Osteoblast (primary cell): ENCODE measurements around the gene IL22RA1. TPM values are rescaled to one million over a fixed set of nuclear protein-coding genes. Genes with fewer than 3 reads are reported as not detected.

Experiments
- DNase-seq: peaks from one replicate; pipeline ENCODE4 v3.0.0; 2011; ENCODE audit warnings: low spot score, mixed read lengths; ENCODE audit not compliant: insufficient read length; ENCODE audit errors: missing footprints
- H2AFZ ChIP-seq: 2 replicates; pipeline ENCODE4 v1.6.0; 2011; ENCODE audit warnings: mild to moderate bottlenecking, low read length
- H3K27ac ChIP-seq: 2 replicates; pipeline ENCODE4 v1.5.1; 2011; ENCODE audit warnings: mild to moderate bottlenecking, low read depth, low read length, moderate library complexity
- H3K27me3 ChIP-seq: 2 replicates; pipeline ENCODE4 v1.6.0; 2012; ENCODE audit warnings: mild to moderate bottlenecking, control low read depth, inconsistent platforms, low read length, moderate library complexity; ENCODE audit not compliant: insufficient read depth
- H3K36me3 ChIP-seq: 2 replicates; pipeline ENCODE4 v1.5.1; 2011; ENCODE audit warnings: mild to moderate bottlenecking, low read length, control low read depth, moderate library complexity; ENCODE audit not compliant: insufficient read depth
- H3K4me1 ChIP-seq: 2 replicates; pipeline ENCODE4 v1.5.1; 2011; ENCODE audit warnings: mild to moderate bottlenecking, low read length, control low read depth, moderate library complexity; ENCODE audit not compliant: insufficient read depth
- H3K4me2 ChIP-seq: 2 replicates; pipeline ENCODE4 v1.6.0; 2011; ENCODE audit warnings: mild to moderate bottlenecking, low read length; ENCODE audit not compliant: insufficient read depth
- H3K4me3 ChIP-seq: fragments of 200-600 bp; sonication (generic); 3 replicates; pipeline ENCODE4 v1.5.1; 2012; ENCODE audit warnings: mild to moderate bottlenecking, low read length, inconsistent platforms; ENCODE audit not compliant: insufficient read depth
- H3K79me2 ChIP-seq: 2 replicates; pipeline ENCODE4 v1.6.0; 2012; ENCODE audit warnings: mild to moderate bottlenecking, low read length, control low read depth, inconsistent platforms; ENCODE audit not compliant: insufficient read depth
- H3K9me3 ChIP-seq: 2 replicates; pipeline ENCODE4 v1.5.1; 2011; ENCODE audit warnings: low read depth, low read length, control low read depth
- H4K20me1 ChIP-seq: 2 replicates; pipeline ENCODE4 v1.6.0; 2012; ENCODE audit warnings: mild to moderate bottlenecking, low read length, control low read depth; ENCODE audit not compliant: insufficient read depth
- total RNA-seq: library from RNA; depleted of rRNA; stranded (reverse); fragments of >200 nt; gene quantifications from 2 replicates; pipeline ENCODE4 v1.2.3, GENCODE V29; 2012
- TF ChIP-seq, protein P1 (sequence below): IDR thresholded peaks from 2 replicates; pipeline ENCODE4 v1.5.1; 2011; ENCODE audit warnings: mild to moderate bottlenecking, low read depth, low read length, moderate library complexity; ENCODE audit errors: extremely low read depth

The IL22RA1 gene
- total RNA-seq, 1 donor, result under 0.01 TPM

DNA sequence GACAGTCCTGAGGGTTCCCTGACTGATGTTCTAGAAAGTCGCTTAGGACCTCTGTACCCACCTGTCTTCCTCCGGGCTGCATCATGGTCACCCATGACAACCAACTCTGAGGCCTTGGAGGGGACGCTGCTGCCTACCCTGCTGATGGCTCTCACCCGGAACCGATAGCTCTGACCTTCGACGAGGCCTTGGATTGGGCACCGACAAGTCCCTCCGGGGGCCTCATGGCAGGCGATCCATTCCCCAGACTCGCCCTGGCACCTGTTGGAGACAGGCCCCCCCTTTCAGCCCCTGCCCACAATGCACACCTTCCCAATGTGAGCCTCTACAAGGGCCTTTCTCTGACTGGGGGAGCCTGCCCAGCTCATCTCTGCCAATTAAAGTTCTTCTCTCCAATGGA is 52.2 kb downstream of the IL22RA1 start:
- Histone ChIP-seq H2AFZ (no peak overlapping the region), H3K36me3 (no peaks in the 10 kb centered on the region), H3K79me2 (no peaks in the 10 kb centered on the region), H3K27ac (no peak overlapping the region), H3K4me2 (no peak overlapping the region), H3K9me3 (no peaks in the 10 kb centered on the region), H3K4me3 (no peak overlapping the region), H4K20me1 (no peaks in the 10 kb centered on the region), H3K4me1 (no peaks in the 10 kb centered on the region), H3K27me3 (peaks cover 21% of the 10 kb centered on the region)
- peak; percentile 69 for DNase-seq
- TF ChIP-seq, protein P1, sequence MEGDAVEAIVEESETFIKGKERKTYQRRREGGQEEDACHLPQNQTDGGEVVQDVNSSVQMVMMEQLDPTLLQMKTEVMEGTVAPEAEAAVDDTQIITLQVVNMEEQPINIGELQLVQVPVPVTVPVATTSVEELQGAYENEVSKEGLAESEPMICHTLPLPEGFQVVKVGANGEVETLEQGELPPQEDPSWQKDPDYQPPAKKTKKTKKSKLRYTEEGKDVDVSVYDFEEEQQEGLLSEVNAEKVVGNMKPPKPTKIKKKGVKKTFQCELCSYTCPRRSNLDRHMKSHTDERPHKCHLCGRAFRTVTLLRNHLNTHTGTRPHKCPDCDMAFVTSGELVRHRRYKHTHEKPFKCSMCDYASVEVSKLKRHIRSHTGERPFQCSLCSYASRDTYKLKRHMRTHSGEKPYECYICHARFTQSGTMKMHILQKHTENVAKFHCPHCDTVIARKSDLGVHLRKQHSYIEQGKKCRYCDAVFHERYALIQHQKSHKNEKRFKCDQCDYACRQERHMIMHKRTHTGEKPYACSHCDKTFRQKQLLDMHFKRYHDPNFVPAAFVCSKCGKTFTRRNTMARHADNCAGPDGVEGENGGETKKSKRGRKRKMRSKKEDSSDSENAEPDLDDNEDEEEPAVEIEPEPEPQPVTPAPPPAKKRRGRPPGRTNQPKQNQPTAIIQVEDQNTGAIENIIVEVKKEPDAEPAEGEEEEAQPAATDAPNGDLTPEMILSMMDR, result no peak

DNA sequence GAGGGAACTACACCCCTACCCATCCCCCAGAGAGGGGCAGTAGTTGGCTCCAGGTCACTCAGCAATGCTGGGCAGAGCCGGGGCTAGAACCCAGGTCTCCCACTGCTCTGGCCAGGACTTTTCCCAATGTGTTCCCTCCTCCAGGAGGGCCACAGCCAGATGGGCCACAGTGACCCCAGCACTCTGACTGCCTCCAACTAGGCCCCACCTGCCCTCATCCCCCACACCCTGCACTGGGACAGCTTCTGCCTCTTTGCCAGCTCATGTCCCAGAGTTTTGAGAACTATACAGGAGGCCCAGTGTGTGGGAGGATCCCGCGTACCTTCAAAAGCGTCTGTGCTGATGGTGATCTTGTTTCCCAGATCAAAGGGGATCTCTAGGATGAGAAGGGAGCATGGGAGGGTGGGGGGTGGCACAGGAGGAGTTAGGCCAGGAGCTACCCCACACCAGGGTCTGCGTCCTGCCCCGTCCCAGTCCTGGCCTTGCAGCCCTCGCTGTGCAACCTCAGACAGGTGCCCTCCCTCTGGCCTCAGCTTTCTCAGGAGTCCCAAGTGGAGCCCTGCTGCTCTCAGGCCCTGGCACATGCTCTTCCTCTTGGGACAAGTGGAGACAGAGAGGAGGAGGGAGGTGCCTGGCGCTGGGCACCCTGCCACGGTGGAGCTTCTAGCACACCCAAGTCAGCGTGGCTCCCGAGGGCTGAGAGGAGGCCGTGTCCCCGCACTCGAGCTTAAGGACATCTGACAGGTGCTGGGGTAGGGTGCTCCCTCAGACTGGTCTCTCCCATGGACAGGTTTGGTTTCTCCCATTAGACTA is 53.0 kb downstream of the IL22RA1 start:
- no peaks in the 10 kb centered on the region for H3K9me3 ChIP-seq
- no peaks in the 10 kb centered on the region for H4K20me1 ChIP-seq
- H2AFZ ChIP-seq, result no peak overlapping the region
- H3K4me2 ChIP-seq, result no peak overlapping the region
- H3K27ac ChIP-seq, result no peak overlapping the region
- H3K4me3 ChIP-seq, result no peak overlapping the region
- no peaks in the 10 kb centered on the region for H3K36me3 ChIP-seq
- H3K79me2 ChIP-seq, result no peaks in the 10 kb centered on the region
- TF ChIP-seq, protein P1, result no peak
- H3K27me3 ChIP-seq, result peaks cover 13% of the 10 kb centered on the region
- no peak for DNase-seq
- no peaks in the 10 kb centered on the region for H3K4me1 ChIP-seq

DNA sequence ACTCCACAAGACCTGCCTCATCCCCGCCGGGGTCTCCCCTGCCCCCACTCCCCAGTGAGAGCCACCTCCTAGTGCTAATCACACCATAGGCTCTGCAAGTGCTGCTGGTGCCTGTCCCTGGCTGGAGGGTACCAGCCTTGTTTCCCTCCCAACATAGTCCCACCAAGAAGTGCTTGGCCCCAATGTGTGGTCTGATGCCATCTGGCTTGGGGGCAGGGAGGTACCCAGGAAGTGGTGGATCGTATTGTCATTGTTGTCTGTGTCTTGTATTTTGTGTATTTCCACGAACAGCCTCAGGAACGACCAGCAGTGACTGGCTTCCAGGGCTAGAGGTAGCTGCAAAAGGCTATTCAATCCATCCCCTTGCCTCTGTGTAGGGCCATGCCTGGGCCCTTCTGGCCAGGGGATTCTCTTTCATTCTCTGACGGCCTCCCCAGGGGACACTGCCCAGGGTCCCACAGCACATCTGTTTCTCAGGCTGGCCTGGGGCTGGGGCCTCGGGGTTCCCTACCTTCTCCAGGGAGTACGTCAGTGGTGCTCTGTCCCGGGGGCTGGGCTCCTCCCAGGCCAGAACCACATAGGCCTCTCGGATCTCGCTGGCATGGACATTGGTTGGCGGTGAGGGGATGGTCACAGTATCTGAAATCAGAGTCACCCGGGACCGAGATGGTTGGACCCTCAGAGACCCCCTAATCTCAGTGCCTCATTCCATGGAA is 53.8 kb downstream of the IL22RA1 start:
- no peaks in the 10 kb centered on the region for H3K9me3 ChIP-seq
- no peak overlapping the region for H3K4me2 ChIP-seq
- no peak overlapping the region for H2AFZ ChIP-seq
- no peaks in the 10 kb centered on the region for H4K20me1 ChIP-seq
- peaks cover 12% of the 10 kb centered on the region for H3K27me3 ChIP-seq
- no peak overlapping the region for H3K4me3 ChIP-seq
- H3K4me1 ChIP-seq, result no peaks in the 10 kb centered on the region
- TF ChIP-seq, protein P1, result no peak
- no peak overlapping the region for H3K27ac ChIP-seq
- DNase-seq, result no peak
- H3K79me2 ChIP-seq, result no peaks in the 10 kb centered on the region
- H3K36me3 ChIP-seq, result no peaks in the 10 kb centered on the region

DNA sequence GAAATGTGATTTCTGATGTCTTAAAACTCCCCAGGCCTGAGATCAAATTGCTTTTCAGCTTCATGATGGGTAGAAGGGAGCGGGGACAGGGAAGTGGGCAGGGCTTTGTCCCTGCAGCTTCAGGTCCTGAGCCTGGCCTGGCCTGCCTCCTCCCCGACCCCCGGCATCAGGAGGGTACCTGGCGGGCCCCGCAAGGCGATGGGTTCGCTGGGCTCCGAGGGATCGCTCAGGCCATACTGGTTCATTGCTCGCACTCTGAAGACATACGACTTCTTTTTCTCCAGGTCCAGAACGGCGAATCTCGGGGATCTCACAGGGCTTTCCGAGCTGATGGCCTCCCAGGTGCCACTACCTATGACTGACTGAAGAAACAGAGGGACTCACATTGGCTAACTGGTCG is 56.5 kb downstream of the IL22RA1 start:
- no peaks in the 10 kb centered on the region for H3K4me1 ChIP-seq
- H3K4me2 ChIP-seq, result no peak overlapping the region
- TF ChIP-seq, protein P1, result no peak
- H3K27me3 ChIP-seq, result peaks cover 23% of the 10 kb centered on the region
- H2AFZ ChIP-seq, result no peak overlapping the region
- H4K20me1 ChIP-seq, result no peaks in the 10 kb centered on the region
- no peaks in the 10 kb centered on the region for H3K79me2 ChIP-seq
- DNase-seq, result no peak
- H3K9me3 ChIP-seq, result no peaks in the 10 kb centered on the region
- no peak overlapping the region for H3K27ac ChIP-seq
- no peaks in the 10 kb centered on the region for H3K36me3 ChIP-seq
- no peak overlapping the region for H3K4me3 ChIP-seq
